Activated CD8-positive, alpha-beta T cell treated with anti-CD3 and anti-CD28 coated beads for 36 hours (primary cell): Measurements from ENCODE around the gene CAPN5. TPM values are rescaled to one million over a fixed set of nuclear protein-coding genes. Genes with fewer than 3 reads are reported as not detected.

Source experiments
- ATAC-seq: fragments of 200-7000 bp; cut with Tn5 transposase; one replicate; pipeline ENCODE4 v1.10.0; 2021; ENCODE audit warnings: mild to moderate bottlenecking, moderate library complexity
- CTCF ChIA-PET: fragments of 350-600 bp; sonication (Branson Sonifier 250); formaldehyde crosslinking; loops from one replicate; lab custom pipeline; 2021; ENCODE audit warnings: antibody characterized with exemption; lab: Charles Lee
- POLR2A ChIA-PET: fragments of 350-600 bp; sonication (Branson Sonifier 250); formaldehyde crosslinking; loops from one replicate; lab custom pipeline; 2021; ENCODE audit warnings: antibody characterized with exemption; lab: Charles Lee
- DNase-seq: peaks from one replicate; pipeline ENCODE4 v3.0.0-alpha.2; 2020
- H3K27ac Mint-ChIP-seq: one replicate; pipeline ENCODE4 v1.8.0; 2021; ENCODE audit warnings: mild to moderate bottlenecking, mixed read lengths
- H3K27me3 Mint-ChIP-seq: one replicate; pipeline ENCODE4 v1.8.0; 2021; ENCODE audit warnings: mixed read lengths
- H3K36me3 Mint-ChIP-seq: one replicate; pipeline ENCODE4 v1.8.0; 2021; ENCODE audit warnings: low read depth, mixed read lengths
- H3K4me1 Mint-ChIP-seq: one replicate; pipeline ENCODE4 v1.8.0; 2021; ENCODE audit warnings: low read depth, mixed read lengths
- H3K4me3 Mint-ChIP-seq: one replicate; pipeline ENCODE4 v1.8.0; 2021; ENCODE audit warnings: mild to moderate bottlenecking, moderate library complexity, mixed read lengths
- H3K9me3 Mint-ChIP-seq: one replicate; pipeline ENCODE4 v1.8.0; 2021; ENCODE audit warnings: mixed read lengths
- intact Hi-C: fragments of 100-400 bp; cut with micrococcal nuclease; formaldehyde crosslinking; loops from one replicate; pipeline ENCODE4 v1.10.0; 2022
- total RNA-seq, 2 experiments: library from RNA; stranded (reverse); gene quantifications; one replicate each; pipeline ENCODE4 v1.2.3, GENCODE V29; 2021
- TF ChIP-seq, protein P1 (sequence below): fragments of 200-600 bp; IDR thresholded peaks from one replicate; pipeline ENCODE4 v1.8.0; 2022; ENCODE audit warnings: antibody characterized with exemption, mild to moderate bottlenecking

Gene CAPN5
- total RNA-seq, 2 experiments from 2014 or later = 1.6 to 2.2 TPM

DNA sequence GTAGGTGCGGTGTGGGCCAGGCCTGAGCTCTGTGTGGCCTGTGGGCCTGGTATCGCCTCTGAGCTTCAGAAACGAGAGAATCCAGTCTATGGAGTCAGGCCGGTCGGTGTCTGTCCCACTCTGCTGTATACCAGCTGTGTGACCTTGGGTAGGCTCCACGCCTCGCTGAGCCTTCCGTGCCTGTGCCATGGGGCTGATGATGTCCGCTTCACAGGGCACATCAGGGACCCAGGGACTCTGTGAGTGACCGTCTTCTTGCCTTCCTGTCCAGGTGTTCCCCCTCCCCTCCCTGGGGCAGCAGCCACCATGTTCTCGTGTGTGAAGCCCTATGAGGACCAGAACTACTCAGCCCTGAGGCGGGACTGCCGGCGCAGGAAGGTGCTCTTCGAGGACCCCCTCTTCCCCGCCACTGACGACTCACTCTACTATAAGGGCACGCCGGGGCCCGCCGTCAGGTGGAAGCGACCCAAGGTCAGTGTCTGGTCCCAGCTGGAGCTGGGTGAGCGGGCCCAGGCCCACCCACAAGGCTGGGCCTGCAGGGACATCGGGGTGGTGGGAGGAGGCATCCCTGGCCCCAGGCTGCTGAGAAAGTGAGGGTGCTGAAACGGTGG lies 17.9 kb downstream of the CAPN5 start:
- intact Hi-C loops = no loop called here
- no peak for ATAC-seq
- Mint-ChIP-seq H3K4me1 (peaks cover 17% of the 10 kb centered on the region), H3K27me3 (no peaks in the 10 kb centered on the region), H3K4me3 (no peak overlapping the region), H3K9me3 (no peaks in the 10 kb centered on the region), H3K27ac (no peak overlapping the region), H3K36me3 (no peaks in the 10 kb centered on the region)
- ChIA-PET CTCF (no interaction called here), POLR2A (no interaction called here)
- TF ChIP-seq, protein P1, sequence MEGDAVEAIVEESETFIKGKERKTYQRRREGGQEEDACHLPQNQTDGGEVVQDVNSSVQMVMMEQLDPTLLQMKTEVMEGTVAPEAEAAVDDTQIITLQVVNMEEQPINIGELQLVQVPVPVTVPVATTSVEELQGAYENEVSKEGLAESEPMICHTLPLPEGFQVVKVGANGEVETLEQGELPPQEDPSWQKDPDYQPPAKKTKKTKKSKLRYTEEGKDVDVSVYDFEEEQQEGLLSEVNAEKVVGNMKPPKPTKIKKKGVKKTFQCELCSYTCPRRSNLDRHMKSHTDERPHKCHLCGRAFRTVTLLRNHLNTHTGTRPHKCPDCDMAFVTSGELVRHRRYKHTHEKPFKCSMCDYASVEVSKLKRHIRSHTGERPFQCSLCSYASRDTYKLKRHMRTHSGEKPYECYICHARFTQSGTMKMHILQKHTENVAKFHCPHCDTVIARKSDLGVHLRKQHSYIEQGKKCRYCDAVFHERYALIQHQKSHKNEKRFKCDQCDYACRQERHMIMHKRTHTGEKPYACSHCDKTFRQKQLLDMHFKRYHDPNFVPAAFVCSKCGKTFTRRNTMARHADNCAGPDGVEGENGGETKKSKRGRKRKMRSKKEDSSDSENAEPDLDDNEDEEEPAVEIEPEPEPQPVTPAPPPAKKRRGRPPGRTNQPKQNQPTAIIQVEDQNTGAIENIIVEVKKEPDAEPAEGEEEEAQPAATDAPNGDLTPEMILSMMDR = no peak
- DNase-seq = no peak

DNA sequence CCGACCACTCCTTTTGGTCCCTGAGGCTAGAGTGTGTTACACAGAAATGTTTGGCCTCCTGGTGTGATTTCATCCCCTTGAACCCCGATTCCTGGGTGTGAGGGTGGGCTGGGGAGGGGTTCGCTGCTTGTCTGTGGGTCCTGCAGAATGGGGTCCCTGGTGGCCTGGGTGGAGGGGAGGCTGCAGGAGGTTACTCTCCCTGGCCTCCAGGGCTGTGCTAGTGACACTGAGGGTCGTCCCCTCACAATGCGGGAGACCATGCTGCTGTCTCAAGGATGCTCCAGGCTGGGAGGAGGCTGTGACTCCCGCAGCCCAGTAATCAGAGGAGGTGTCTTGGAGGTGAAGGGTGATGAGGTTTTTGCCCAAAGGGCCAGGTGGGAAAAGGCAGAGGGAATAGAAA lies 18.9 kb downstream of the CAPN5 start:
- Mint-ChIP-seq H3K27ac (no peak overlapping the region), H3K9me3 (no peaks in the 10 kb centered on the region), H3K36me3 (no peaks in the 10 kb centered on the region), H3K4me1 (peaks cover 11% of the 10 kb centered on the region), H3K27me3 (no peaks in the 10 kb centered on the region), H3K4me3 (no peak overlapping the region)
- TF ChIP-seq, protein P1 = no peak
- POLR2A ChIA-PET = no interaction called here
- DNase-seq (no peak), ATAC-seq (no peak)
- CTCF ChIA-PET = no interaction called here
- intact Hi-C loops = no loop called here

DNA sequence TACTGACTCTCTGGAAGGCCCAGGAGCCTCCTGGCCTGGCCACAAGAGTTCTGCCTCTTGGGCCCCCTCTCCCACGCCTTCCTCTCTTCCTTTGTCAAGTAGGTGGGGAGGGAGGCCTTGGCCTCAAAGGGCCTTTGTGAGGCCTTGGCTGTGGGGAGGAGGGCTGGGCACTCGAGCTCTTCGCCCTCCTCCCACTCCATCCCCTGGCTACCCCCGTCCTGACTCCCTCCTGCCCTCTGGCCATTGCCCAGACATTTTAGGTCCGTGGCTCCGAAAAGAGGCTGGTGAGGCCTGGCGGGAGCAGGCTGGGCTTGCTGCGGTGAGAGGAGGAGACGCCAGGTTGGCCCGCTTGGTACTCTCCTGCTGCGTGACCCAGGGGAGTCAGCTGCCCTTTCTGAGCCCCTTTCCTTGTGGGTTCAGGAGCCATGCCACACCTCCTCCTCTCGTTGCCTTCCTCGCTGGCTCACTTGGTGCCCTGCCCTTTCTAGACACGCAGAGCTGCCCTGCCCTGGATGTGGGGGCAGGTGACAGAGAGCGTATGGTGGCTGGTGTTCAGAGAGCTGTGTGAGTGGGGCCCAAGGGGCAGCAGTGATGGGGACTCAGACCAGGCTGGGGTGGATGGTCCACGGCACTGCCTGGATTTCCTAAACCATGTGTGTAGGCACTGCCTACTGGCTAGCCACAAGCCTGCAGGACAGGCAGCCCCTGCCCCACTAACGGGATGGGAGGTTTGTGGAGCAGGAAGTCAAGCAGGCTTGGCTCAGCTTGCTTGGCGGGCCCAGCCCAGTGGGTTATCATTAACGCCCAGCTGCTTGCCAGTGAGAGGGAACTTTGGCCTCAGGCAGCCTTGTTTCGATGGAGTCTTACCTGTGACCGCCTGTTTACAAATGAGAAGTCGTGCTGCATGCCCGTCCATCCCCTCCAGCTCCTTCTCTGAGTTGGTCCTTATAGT lies 20.0 kb downstream of the CAPN5 start:
- Mint-ChIP-seq H3K27ac (no peak overlapping the region), H3K36me3 (no peaks in the 10 kb centered on the region), H3K4me1 (peaks cover 15% of the 10 kb centered on the region), H3K9me3 (no peaks in the 10 kb centered on the region), H3K4me3 (no peak overlapping the region), H3K27me3 (no peaks in the 10 kb centered on the region)
- TF ChIP-seq, protein P1 = no peak
- ATAC-seq (no peak), DNase-seq (no peak)
- intact Hi-C loops = no loop called here
- ChIA-PET CTCF (interaction anchor here (1.4 kb wide), 1 partner anchor 41 kb away, joined by 4 read pairs; no protein-coding TSS in a partner anchor), POLR2A (no interaction called here)

DNA sequence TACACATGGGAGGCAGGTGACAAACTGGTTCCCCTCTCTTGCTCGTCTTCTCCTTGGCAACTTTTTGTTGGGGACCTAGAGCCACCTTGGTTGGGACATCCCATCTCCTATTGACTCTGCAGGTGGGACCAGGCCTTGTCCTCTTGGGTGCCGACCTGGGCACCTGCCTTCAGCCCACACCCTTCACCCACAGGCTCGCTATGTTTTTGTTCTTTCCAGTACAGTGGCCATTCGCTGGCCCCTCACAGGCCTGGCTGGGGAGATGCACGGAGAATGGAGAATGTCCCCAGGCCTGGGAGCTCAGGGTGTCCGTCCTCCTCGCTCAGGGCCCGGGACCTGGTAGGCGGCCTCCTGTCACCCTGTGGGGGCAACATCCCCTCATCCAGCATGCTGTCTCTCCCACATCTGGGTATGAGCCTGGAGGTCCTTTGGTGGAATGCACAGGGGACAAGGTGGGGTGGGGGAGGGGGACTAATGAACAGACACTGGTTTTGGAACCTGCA lies 21.0 kb downstream of the CAPN5 start:
- TF ChIP-seq, protein P1 = no peak
- H3K27me3 Mint-ChIP-seq = no peaks in the 10 kb centered on the region
- no peak for DNase-seq
- no peaks in the 10 kb centered on the region for H3K36me3 Mint-ChIP-seq
- peaks cover 10% of the 10 kb centered on the region for H3K4me1 Mint-ChIP-seq
- no peaks in the 10 kb centered on the region for H3K9me3 Mint-ChIP-seq
- intact Hi-C loops = no loop called here
- no peak for ATAC-seq
- no peak overlapping the region for H3K4me3 Mint-ChIP-seq
- ChIA-PET CTCF (interaction anchor here (1.4 kb wide), 1 partner anchor 42 kb away, joined by 4 read pairs; no protein-coding TSS in a partner anchor), POLR2A (no interaction called here)
- no peak overlapping the region for H3K27ac Mint-ChIP-seq
